ENCODE data around the gene RPL38. TPM values are rescaled to one million over a fixed set of nuclear protein-coding genes. Genes with fewer than 3 reads are reported as not detected.
"Not testable (repeated sequence)": the region's sequence is repeated elsewhere in the genome, so short reads cannot be mapped to it uniquely, and the experiment has no call there.

RPL38 gene
- total RNA-seq, 1 donor from 2014 or later: 722 TPM

DNA sequence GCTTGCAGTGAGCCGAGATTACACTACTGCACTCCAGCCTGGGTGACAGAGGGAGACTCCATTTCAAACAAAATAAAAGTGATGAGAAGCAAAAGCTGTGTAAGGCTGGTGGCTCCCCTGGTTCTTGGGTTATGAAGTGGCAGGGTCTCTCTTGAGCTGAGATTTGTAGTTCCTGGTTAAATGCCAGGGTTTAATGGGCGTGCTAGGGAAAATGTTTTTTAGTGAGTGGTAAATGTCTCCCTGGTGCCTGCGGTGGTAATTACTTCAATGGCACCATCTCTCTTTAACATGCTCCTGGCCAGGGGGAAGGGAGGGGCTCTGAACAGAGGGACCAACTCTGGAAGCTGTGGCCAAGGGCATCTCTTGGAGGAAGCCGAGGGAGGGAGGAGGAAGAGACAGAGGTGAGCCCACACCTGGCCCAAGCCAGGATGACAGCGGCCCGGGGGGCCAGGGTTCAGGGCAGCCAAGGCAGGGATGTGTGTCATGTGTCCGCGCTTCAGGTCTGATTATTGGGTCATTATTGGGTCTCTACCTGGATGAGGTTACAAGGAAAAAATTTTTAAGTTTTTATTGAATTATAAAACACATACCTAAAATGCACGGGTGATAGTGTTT is 17.8 kb upstream of the RPL38 start:
- no peak for DNase-seq

DNA sequence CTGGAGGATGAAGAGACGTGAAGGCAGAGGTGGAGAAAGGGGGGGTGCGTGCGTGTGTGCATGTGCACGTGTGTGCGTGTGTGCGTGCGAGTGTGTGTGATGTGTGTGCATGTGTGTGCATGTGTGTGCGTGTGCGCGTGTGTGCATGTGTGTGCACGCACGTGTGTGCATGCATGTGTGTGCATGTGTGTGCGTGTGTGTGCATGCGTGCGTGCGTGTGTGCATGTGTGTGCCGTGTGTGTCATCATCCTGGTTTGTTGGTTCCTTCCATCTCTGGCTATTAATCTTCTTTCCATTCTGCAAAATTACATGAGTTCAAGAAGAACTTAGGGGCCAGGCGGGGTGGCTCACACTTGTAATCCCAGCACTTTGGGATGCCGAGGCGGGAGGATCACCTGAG is 17.0 kb upstream of the RPL38 start:
- DNase-seq: no peak

- DNase-seq: no peak
Measured at GRCh38 chr17:74187761-74188160, 15.7 kb upstream of the RPL38 start.

DNA sequence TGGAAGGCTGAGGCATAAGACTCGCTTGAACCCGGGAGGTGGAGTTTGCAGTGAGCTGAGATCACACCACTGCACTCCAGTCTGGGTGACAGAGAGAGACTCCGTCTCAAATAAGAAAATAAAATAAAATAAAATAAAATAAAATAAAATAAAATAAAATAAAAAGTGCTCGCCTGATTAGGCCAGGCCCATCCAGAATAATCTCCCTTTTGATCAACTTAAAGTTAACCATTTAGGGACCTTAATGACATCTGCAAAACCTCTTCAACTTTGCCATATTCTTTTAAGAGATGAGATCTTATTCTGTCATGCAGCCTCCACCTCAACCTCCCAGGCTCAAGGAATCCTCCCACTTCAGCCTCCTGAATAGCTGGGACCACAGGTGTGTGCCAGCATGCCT is 14.8 kb upstream of the RPL38 start:
- DNase-seq: not testable (repeated sequence)

GRCh38 chr17:74190154-74190553 is 13.3 kb upstream of the RPL38 start:
- DNase-seq: peak; percentile 75

DNA sequence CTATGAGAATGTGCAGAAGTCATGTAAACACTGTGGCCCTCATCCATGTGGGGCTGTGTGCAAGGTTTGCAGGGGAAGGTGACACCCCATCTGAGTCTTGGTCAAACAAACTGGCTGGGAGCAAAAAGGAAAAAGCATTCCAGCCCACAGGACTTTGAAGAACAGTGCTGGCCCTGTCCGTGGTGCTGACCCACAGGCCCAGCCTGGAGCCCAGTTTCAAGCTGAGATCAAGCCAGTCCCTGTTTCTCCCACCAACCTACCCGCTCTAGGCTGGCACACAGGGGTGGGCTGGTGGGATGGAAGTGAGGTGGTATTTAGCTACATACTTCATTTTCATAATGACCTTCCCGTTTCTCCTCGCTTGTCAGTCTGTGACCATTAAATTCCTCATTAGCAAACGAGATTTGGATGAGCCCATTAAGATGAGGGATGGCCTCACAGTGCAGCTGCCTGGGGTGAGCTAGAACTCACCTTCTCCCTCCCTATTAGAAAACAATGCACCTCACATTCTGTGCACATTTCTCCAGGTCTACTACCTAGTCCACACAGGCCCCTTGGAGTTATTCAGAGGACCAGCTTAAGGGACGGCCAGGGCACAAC is 12.6 kb upstream of the RPL38 start:
- DNase-seq: peak; percentile 71

- peak; percentile 91 for DNase-seq
Measured at GRCh38 chr17:74192950-74193781, 10.3 kb upstream of the RPL38 start.

DNA sequence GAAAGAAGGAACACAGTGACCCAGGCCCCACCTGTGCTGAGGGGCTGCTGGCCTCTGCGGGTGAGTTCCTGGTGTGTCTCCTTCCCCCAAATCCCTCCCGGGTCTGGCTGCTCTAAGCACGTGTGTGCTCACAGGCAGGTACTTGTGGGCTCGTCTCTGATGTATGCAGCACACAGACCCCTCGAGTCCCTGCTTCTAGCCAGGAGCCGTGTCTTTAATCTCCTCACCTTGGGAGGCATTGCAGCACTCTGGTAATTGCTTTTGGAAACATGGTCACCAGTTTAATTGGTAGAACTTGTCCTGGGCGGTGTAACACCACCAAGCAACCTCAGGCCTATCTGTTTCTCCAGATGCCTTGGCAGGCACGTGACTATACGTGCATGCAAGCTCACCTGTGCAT is 8.8 kb upstream of the RPL38 start:
- DNase-seq: no peak

DNA sequence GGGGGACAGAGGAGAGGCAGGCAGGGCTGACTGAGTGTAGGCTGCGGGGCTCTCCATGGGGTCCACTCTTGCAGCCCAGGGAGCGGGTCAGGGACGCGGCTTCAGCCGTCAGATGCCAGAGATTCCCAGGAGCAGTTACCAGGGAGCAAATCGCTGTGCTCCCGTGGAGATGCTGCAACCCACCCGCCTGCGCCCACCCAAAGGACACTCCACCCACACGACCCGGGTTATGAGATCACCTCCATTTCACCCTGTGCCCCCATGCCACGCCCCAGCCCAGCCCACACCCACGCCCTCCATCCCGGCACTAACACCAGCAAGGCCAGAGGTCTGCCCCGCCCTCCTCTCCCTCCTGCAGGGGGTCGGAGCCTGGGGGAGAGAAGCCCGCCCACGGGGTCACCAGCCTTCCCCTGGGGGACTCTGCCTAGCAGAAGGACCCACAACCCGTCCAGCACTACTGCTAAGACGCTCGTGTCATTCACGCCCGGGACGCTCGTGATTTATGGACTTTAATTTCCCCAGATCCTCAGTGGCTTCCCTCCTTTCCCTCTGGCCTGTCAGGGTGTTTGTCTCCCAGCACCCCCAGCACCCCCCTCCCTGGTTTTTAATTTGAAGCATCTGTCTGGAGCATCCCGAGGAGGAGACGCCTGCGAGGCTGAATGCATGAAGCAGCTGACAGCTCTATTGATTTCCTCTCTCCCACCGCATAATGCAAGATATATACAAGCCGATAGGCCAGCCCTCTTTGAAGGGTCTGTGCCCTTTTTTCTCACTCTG is 6.7 kb upstream of the RPL38 start:
- DNase-seq: no peak

- DNase-seq: no peak
Measured at GRCh38 chr17:74197801-74198200, 5.7 kb upstream of the RPL38 start.

DNA sequence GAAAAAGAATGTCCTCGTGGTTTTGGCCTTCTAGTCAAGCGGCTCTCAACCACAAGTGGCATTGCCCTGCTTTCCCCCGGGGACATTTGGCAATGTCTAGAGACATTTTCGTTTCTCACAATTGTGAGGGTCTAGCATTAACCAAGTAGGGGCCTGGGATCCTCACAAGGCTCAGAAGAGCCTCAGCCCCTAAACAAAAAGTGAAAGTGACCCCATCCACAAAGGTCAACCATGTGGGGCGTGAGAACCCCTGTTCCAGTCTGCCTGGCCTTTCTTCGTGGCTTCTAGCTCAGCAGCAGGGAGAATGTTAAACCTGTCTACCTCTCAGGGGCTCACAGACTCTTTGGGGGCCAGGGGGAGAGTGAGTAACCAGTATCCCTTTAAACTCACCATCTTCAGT is 4.8 kb upstream of the RPL38 start:
- DNase-seq: no peak

DNA sequence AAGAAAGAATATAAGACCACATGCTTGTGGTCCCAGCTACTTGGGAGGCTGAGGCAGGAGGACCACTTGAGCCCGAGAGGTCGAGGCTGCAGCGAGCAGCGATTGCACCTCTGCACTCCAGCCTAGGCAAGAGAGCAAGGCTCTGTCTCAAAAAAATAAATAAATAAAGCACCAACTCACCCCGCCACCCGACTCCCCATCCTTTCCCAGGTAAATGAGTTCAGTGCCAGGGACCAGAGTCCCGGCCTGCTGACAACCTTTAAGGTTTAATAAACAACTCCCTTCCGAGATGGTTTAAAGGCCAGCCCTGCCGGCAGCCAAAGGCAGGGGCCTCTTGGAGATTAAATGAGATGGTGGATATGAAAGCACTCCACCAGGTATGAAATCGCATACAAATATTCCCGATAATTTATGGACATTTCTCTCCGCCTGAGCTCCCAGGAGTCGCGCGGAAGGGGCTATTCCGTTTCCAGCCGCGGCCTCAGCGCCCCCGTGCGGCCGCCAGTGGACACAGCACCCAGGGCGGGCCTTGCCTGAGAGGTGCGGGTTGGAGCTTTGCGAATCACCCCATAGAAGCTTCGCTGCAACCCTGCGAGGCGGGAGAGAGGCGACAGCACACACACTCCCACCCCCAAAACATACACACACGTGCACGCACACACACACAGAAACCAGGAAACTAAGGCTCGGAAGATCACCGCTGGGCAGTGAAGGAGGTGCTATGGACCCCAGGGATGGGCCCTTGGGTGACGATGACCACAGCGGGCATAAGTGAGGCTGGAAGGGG is 4.0 kb upstream of the RPL38 start:
- peak; percentile 78 for DNase-seq

DNA sequence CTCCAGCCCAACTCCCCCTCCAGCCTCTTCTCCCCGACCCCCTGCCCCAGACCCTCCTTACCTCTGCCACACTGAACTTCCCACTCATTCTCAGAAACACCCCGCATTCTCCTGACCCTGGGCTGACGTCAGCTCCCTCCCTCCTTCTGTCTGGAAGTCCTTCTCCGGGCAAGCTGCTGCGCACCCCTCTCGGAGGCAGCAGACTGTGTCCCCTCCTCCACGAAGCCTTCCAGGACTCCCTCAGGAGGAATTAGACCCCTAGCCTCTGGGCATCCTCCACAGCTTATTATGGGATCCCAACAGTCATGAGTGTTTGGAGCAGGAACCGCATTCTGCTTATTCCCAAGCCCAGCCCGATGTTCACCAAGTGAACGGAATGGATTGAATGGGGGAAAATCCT is 3.4 kb upstream of the RPL38 start:
- no peak for DNase-seq

DNA sequence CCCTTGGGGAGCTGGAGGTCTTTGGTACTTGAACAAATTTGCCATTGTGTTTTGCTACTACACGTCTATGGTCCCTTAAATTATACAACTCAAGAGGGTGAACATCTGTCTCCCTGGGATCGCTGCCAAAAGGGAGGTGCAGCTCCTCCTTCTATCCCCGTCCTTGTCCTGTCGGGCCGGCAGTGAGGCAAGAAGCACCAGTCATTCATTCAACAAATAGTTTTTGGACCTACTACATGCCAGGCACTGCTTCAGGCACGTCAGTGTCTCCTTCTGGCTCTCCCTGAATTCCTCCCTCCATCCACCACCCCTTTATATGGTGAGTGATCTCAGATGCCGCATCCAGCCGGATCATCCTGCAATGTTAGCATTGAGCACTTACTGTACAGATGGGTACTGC is 2.2 kb upstream of the RPL38 start:
- peak; percentile 92 for DNase-seq

GRCh38 chr17:74201948-74202347 is 1.5 kb upstream of the RPL38 start:
- no peak for DNase-seq

- no peak for DNase-seq
Measured at GRCh38 chr17:74202938-74203337, 540 bp upstream of the RPL38 start.

DNA sequence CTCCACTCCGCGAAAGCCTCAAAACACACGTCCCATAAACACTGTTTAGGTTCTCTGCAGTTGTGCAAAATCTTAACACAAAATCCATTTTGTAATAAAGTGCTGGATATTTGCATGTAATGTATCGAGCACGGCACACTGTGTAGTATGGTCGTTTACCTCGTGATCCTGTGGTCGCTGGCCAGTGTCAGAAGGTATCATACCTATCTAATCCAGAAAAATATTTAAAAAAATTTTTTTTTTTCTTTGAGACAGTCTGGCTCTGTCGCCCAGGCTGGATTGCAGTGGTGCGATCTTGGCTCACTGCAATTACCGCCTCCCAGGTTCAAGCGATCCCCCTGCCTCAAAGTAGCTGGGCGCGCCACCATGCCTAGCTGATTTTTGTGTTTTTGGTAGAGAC is 996 bp downstream of the RPL38 start:
- no peak for DNase-seq

GRCh38 chr17:74205274-74205673 is 1.8 kb downstream of the RPL38 start:
- no peak for DNase-seq

- no peak for DNase-seq
Measured at GRCh38 chr17:74206332-74206818, 2.9 kb downstream of the RPL38 start.

GRCh38 chr17:74210191-74211140 is 7.0 kb downstream of the RPL38 start:
- DNase-seq: peak; percentile 80

Measured in tongue (tissue), 2 donors.